A549 (cell line): Measurements from ENCODE around the gene CHAF1A. TPM values are rescaled to one million over a fixed set of nuclear protein-coding genes. Genes with fewer than 3 reads are reported as not detected.

Experiments used
- ATAC-seq, 2 experiments: fragments of 200-7000 bp in 1 of 2; fragments of >200 bp in 1 of 2; cut with Nextera tagmentation in 1 of 2; cut with Tn5 transposase in 1 of 2; 3 replicates each; pipeline versions ENCODE4 v1.8.0 to v1.9.1; 2018 to 2020; ENCODE audit warnings: mild to moderate bottlenecking in 1 of 2, moderate library complexity in 1 of 2
- CTCF ChIA-PET: fragments of 300-600 bp; sonication (Branson Sonifier 250); formaldehyde crosslinking; extraction: SDS; loops from one replicate; lab custom pipeline; 2021; ENCODE audit warnings: antibody characterized with exemption, inconsistent platforms; lab: Yijun Ruan, JAX
- POLR2A ChIA-PET: fragments of 350-600 bp; formaldehyde crosslinking; extraction: SDS; loops from one replicate; lab custom pipeline; 2021; ENCODE audit warnings: antibody characterized with exemption, inconsistent platforms; lab: Yijun Ruan, JAX
- DNase-seq, 2 experiments: peaks; one replicate each; pipeline versions ENCODE4 v3.0.0 to v3.0.0-alpha.2; 2011 to 2016; ENCODE audit warnings: low read depth in 1 of 2, low spot score in 1 of 2
- FAIRE-seq: peaks from 2 replicates; lab custom pipeline; 2011; peaks lifted over from hg19 to GRCh38; lab: Jason Lieb, UNC
- H3K27ac ChIP-seq, 2 experiments: fragments of >200 bp; sonication (Bioruptor Twin); formaldehyde crosslinking; 3 replicates each; pipeline ENCODE4 v1.5.1; 2016 to 2017
- H3K4me1 ChIP-seq: fragments of >200 bp; sonication (Bioruptor Twin); formaldehyde crosslinking; 3 replicates; pipeline ENCODE4 v1.6.1; 2016
- H3K4me2 ChIP-seq: fragments of >200 bp; sonication (Bioruptor Twin); formaldehyde crosslinking; 3 replicates; pipeline ENCODE4 v1.6.1; 2016
- H3K4me3 ChIP-seq: fragments of >200 bp; sonication (Bioruptor Twin); formaldehyde crosslinking; 3 replicates; pipeline ENCODE4 v1.5.1; 2016
- H3K9me3 ChIP-seq: fragments of >200 bp; sonication (Bioruptor Twin); formaldehyde crosslinking; 3 replicates; pipeline ENCODE4 v1.6.1; 2016
- CBX8 ChIP-seq: fragments of 200-600 bp; sonication (generic); IDR thresholded peaks from 2 replicates; pipeline ENCODE4 v1.6.1; 2016
- CHD2 ChIP-seq: fragments of 150-350 bp; IDR thresholded peaks from 2 replicates; pipeline ENCODE4 v1.6.1; 2014; ENCODE audit warnings: low read length; ENCODE audit not compliant: partially characterized antibody
- EP300 ChIP-seq, 2 experiments: fragments of >200 bp; sonication (Bioruptor Twin); formaldehyde crosslinking; IDR thresholded peaks; 2 replicates in 1 of 2; 3 replicates in 1 of 2; pipeline ENCODE4 v1.6.1; 2016 to 2017
- FOSL2 ChIP-seq, 2 experiments: fragments of 450-650 bp in 1 of 2; fragments of >200 bp in 1 of 2; sonication (Bioruptor Twin) in 1 of 2; formaldehyde crosslinking; IDR thresholded peaks; 2 replicates each; pipeline versions ENCODE4 v1.5.0 to v1.6.1; 2016 to 2020; ENCODE audit warnings: mild to moderate bottlenecking in 1 of 2, moderate library complexity in 1 of 2
- HOXB13 ChIP-seq: fragments of 250-450 bp; sonication (Bioruptor Pico); IDR thresholded peaks from 2 replicates; pipeline ENCODE4 v1.5.0; 2020; ENCODE audit warnings: low read depth, mild to moderate bottlenecking, moderate library complexity
- HOXB5 ChIP-seq: fragments of 250-450 bp; sonication (Bioruptor Pico); IDR thresholded peaks from 2 replicates; pipeline ENCODE4 v1.5.0; 2020; ENCODE audit warnings: mild to moderate bottlenecking, moderate library complexity
- JUNB ChIP-seq: fragments of >200 bp; sonication (Bioruptor Twin); formaldehyde crosslinking; IDR thresholded peaks from 2 replicates; pipeline ENCODE4 v1.6.1; 2016
- KDM1A ChIP-seq: fragments of 200-600 bp; sonication (generic); IDR thresholded peaks from 2 replicates; pipeline ENCODE4 v1.6.1; 2016; ENCODE audit warnings: low read depth, mild to moderate bottlenecking
- KDM5A ChIP-seq: fragments of 200-600 bp; sonication (generic); IDR thresholded peaks from 2 replicates; pipeline ENCODE4 v1.6.1; 2016; ENCODE audit warnings: antibody characterized with exemption, mild to moderate bottlenecking
- MAFK ChIP-seq: fragments of 450-650 bp; IDR thresholded peaks from 2 replicates; pipeline ENCODE4 v1.6.1; 2014; ENCODE audit not compliant: partially characterized antibody
- MYC ChIP-seq: IDR thresholded peaks from 2 replicates; pipeline ENCODE4 v1.6.1; 2012; ENCODE audit warnings: mild to moderate bottlenecking, inconsistent platforms, low read length, improper control_type of control experiment, borderline replicate concordance
- NFE2L2 ChIP-seq: fragments of 150-350 bp; conservative IDR thresholded peaks from 2 replicates; pipeline ENCODE4 v1.6.1; 2014; ENCODE audit warnings: low read length
- POLR2A ChIP-seq: IDR thresholded peaks from 2 replicates; pipeline ENCODE4 v1.6.1; 2012; ENCODE audit warnings: mild to moderate bottlenecking, low read length
- RAD21 ChIP-seq, 2 experiments: fragments of >200 bp in 1 of 2; sonication (Bioruptor Twin) in 1 of 2; formaldehyde crosslinking in 1 of 2; IDR thresholded peaks in 1 of 2; conservative IDR thresholded peaks in 1 of 2; 2 replicates in 1 of 2; 3 replicates in 1 of 2; pipeline ENCODE4 v1.6.1; 2012 to 2018; ENCODE audit warnings: inconsistent platforms in 1 of 2
- RCOR1 ChIP-seq: fragments of 150-350 bp; IDR thresholded peaks from 2 replicates; pipeline ENCODE4 v1.6.1; 2014; ENCODE audit warnings: antibody characterized with exemption, low read length, low read depth
- RFX5 ChIP-seq: fragments of 450-650 bp; IDR thresholded peaks from 2 replicates; pipeline ENCODE4 v1.7.1; 2014; ENCODE audit warnings: antibody characterized with exemption, mild to moderate bottlenecking, moderate library complexity
- RNF2 ChIP-seq: fragments of 200-600 bp; sonication (generic); IDR thresholded peaks from 2 replicates; pipeline ENCODE4 v1.6.1; 2016; ENCODE audit warnings: low read depth, mild to moderate bottlenecking, antibody characterized with exemption, moderate library complexity, borderline replicate concordance
- ZFP36 ChIP-seq: fragments of 450-650 bp; IDR thresholded peaks from 2 replicates; pipeline ENCODE4 v1.6.1; 2014; ENCODE audit warnings: borderline replicate concordance; ENCODE audit not compliant: partially characterized antibody
- ZSCAN20 ChIP-seq: fragments of 250-450 bp; sonication (Bioruptor Pico); IDR thresholded peaks from 2 replicates; pipeline ENCODE4 v1.8.0; 2022; ENCODE audit warnings: mild to moderate bottlenecking, moderate library complexity
- WGBS: methylation state at CpG from one replicate; pipeline ENCODE4 v1.1.6; 2017; ENCODE audit errors: missing lambda C conversion rate; 5-methylcytosine and 5-hydroxymethylcytosine counted together
- polyA plus RNA-seq, 4 experiments: library from polyadenylated mRNA; depleted of rRNA in 3 of 4; stranded (reverse); fragments of >200 nt; fragmentation: RNase III in 1 of 4; extraction: RNeasy Plus Mini Kit Qiagen cat#74134 plus additional on column Dnase treatment in 1 of 4; gene quantifications; 2 replicates in 3 of 4; 3 replicates in 1 of 4; pipeline ENCODE4 v1.2.3, GENCODE V29; 2011 to 2017
- TF ChIP-seq, protein P1 (sequence below): IDR thresholded peaks from 2 replicates; pipeline ENCODE4 v1.6.1; 2012
- TF ChIP-seq, protein P2 (sequence below): IDR thresholded peaks from 2 replicates; pipeline ENCODE4 v1.6.1; 2012; ENCODE audit warnings: low read depth, borderline replicate concordance
- TF ChIP-seq, protein P3 (sequence below): fragments of >200 bp; sonication (Bioruptor Twin); formaldehyde crosslinking; IDR thresholded peaks from 3 replicates; pipeline ENCODE4 v1.6.1; 2016
- TF ChIP-seq, protein P4 (sequence below): IDR thresholded peaks from 2 replicates; pipeline ENCODE4 v1.6.1; 2012
- TF ChIP-seq, protein P5 (sequence below): fragments of 450-650 bp; IDR thresholded peaks from 2 replicates; pipeline ENCODE4 v1.6.1; 2014; ENCODE audit warnings: antibody characterized with exemption

The CHAF1A gene
- polyA plus RNA-seq, 2 of the 4 experiments (the other 2 are of a cell fraction), result 15.6 to 28.0 TPM

DNA sequence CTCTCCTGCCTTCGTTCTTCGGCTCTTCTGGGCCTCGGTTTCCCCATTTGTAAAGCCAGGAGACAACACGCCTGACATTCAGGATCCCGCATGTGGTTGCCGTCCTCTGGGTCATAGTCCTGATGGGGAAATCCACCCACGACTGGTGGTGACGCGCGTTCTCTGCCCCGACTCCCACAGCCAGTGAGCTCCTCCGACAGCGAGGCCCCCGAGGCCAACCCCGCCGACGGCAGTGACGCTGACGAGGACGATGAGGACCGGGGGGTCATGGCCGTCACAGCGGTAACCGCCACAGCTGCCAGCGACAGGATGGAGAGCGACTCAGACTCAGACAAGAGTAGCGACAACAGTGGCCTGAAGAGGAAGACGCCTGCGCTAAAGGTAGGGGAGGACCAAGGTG lies 86.1 kb downstream of the CHAF1A start (continued):
- TF ChIP-seq, protein P1, sequence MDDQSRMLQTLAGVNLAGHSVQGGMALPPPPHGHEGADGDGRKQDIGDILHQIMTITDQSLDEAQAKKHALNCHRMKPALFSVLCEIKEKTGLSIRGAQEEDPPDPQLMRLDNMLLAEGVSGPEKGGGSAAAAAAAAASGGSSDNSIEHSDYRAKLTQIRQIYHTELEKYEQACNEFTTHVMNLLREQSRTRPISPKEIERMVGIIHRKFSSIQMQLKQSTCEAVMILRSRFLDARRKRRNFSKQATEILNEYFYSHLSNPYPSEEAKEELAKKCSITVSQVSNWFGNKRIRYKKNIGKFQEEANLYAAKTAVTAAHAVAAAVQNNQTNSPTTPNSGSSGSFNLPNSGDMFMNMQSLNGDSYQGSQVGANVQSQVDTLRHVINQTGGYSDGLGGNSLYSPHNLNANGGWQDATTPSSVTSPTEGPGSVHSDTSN, result no peak

DNA sequence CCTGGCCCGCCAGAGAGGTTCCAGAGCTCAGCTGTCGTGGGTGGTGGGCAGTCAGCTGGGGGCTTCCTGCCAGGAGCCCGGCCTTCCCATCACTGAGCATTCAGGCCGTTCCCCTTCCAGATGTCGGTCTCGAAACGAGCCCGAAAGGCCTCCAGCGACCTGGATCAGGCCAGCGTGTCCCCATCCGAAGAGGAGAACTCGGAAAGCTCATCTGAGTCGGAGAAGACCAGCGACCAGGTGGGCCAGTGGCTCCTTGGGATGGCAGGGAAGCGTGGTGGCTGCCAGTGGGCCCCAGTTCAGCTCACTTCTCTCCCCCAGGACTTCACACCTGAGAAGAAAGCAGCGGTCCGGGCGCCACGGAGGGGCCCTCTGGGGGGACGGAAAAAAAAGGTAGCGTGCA lies 89.0 kb downstream of the CHAF1A start:
- Histone ChIP-seq H3K9me3 (no peaks in the 10 kb centered on the region), H3K27ac (no peak overlapping the region), H3K4me3 (no peak overlapping the region), H3K4me1 (no peaks in the 10 kb centered on the region), H3K4me2 (no peak overlapping the region)
- FAIRE-seq (no peak), ATAC-seq (no peak), DNase-seq (no peak)
- CTCF ChIA-PET, result interaction anchor here (0.6 kb wide), 1 partner anchor 108 kb away, joined by 5 read pairs; no protein-coding TSS in a partner anchor
- POLR2A ChIA-PET, result no interaction called here
- TF ChIP-seq RFX5 (no peak), RAD21 (conservative IDR thresholded peaks at IDR 0.05 in 1 of 2, IDR thresholded peaks at IDR 0.05 in 1 of 2) (no peak), ZSCAN20 (CRISPR knock-in tag) (no peak), RNF2 (no peak), NFE2L2 (no peak), ZFP36 (no peak), POLR2A (no peak), KDM5A (no peak), KDM1A (no peak), HOXB13 (no peak), RCOR1 (no peak), MYC (no peak)
- TF ChIP-seq, protein P2, sequence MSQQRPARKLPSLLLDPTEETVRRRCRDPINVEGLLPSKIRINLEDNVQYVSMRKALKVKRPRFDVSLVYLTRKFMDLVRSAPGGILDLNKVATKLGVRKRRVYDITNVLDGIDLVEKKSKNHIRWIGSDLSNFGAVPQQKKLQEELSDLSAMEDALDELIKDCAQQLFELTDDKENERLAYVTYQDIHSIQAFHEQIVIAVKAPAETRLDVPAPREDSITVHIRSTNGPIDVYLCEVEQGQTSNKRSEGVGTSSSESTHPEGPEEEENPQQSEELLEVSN, result no peak
- TF ChIP-seq, protein P1, result no peak
- 98% methylated on average over 12 of the region's 21 CpGs for WGBS

DNA sequence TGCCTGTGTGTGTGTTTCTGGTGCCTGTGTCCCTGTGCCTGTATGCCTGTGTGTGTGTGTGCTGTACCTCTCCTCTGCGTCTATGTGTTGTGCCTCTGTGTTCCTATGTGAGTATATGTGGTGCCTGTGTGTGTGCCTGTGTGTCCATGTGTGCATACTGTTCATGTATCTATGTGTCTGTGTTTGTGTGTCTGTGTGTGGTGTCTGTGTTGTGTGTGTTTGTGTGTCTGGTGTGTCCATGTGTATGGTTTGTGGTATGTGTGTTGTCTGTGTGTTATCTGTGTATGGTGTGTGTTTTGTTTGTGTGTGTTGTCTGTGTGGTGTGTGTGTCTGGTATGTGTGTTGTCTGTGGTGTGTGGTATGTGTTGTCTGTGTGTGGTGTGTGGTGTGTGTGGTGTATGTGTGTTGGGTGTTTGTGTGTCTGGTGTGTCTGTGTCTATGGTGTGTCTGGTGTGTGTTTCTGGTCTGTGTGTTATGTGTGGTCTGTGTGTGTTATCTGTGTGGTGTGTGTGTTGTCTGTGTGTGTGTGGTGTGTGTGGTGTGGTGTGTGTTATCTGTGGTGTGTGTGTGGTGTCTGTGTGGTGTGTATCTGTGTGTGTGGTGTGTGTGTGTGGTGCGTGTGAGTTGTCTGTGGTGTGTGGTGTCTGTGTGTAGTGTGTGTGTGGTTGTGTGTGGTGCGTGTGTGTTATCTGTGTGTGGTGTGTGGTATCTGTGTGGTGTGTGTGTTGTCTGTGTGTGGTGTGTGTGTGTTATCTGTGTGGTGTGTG lies 90.1 kb downstream of the CHAF1A start:
- H3K4me1 ChIP-seq, result no peaks in the 10 kb centered on the region
- FAIRE-seq (no peak), DNase-seq (no peak), ATAC-seq (no peak)
- ChIA-PET POLR2A (no interaction called here), CTCF (no interaction called here)
- no peak for TF ChIP-seq HOXB5 (CRISPR knock-in tag)
- no peak for TF ChIP-seq CBX8
- no peak for TF ChIP-seq FOSL2 (IDR thresholded peaks at IDR 0.05)
- no peak for TF ChIP-seq FOSL2 (CRISPR knock-in tag; IDR thresholded peaks at IDR 0.05)
- TF ChIP-seq RNF2, result no peak
- no peak for TF ChIP-seq MYC
- no peak for TF ChIP-seq CHD2
- no peak for TF ChIP-seq MAFK
- TF ChIP-seq EP300 (IDR thresholded peaks at IDR 0.05), result no peak
- TF ChIP-seq, protein P3, sequence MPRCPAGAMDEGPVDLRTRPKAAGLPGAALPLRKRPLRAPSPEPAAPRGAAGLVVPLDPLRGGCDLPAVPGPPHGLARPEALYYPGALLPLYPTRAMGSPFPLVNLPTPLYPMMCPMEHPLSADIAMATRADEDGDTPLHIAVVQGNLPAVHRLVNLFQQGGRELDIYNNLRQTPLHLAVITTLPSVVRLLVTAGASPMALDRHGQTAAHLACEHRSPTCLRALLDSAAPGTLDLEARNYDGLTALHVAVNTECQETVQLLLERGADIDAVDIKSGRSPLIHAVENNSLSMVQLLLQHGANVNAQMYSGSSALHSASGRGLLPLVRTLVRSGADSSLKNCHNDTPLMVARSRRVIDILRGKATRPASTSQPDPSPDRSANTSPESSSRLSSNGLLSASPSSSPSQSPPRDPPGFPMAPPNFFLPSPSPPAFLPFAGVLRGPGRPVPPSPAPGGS, result no peak
- TF ChIP-seq, protein P4, sequence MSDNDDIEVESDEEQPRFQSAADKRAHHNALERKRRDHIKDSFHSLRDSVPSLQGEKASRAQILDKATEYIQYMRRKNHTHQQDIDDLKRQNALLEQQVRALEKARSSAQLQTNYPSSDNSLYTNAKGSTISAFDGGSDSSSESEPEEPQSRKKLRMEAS, result no peak
- TF ChIP-seq, protein P2, result no peak
- no peak for TF ChIP-seq JUNB
- TF ChIP-seq, protein P5, sequence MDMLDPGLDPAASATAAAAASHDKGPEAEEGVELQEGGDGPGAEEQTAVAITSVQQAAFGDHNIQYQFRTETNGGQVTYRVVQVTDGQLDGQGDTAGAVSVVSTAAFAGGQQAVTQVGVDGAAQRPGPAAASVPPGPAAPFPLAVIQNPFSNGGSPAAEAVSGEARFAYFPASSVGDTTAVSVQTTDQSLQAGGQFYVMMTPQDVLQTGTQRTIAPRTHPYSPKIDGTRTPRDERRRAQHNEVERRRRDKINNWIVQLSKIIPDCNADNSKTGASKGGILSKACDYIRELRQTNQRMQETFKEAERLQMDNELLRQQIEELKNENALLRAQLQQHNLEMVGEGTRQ, result no peak
- WGBS, result 100% methylated on average over 3 of the region's 3 CpGs
- no peak overlapping the region for H3K4me2 ChIP-seq
- no peak overlapping the region for H3K27ac ChIP-seq
- H3K9me3 ChIP-seq, result no peaks in the 10 kb centered on the region
- H3K4me3 ChIP-seq, result no peak overlapping the region
